ENCODE measurements around the gene HSD11B1L.
A peak's percentile ranks its signal among the peaks of the same experiment; 100 is the strongest.

HSD11B1L gene

GRCh38 chr19:5667751-5668271, 13.0 kb upstream of the HSD11B1L start:
- DNase-seq (ENCODE audit: low read depth): no peak

DNA sequence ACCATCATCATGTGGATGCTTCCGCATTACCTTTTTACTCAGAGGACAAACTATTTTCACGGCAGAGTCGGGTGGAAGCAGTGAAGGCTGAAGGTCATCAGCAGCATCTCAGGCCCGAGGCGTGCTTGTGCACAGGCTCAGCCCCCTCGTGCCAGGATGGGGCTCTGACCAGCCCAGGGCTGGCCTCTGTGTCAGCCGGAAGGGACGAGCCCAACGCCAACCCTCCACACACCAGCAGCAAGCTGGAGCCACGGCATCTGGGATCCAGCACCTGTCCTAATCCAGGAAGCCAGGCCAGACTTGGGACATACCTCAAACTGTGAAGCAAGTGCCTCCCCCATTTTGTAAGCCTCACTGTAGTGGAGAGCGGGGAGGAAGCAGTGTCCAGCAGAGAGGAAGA, 11.6 kb upstream of the HSD11B1L start:
- no peak for DNase-seq (ENCODE audit: low read depth)

- no peak for DNase-seq (ENCODE audit: low read depth)
Measured at GRCh38 chr19:5671600-5671999, 9.2 kb upstream of the HSD11B1L start.

GRCh38 chr19:5672708-5673459, 7.9 kb upstream of the HSD11B1L start:
- DNase-seq (ENCODE audit: low read depth): no peak

- DNase-seq (ENCODE audit: low read depth): no peak
Measured at GRCh38 chr19:5673752-5674151, 7.1 kb upstream of the HSD11B1L start.

- no peak for DNase-seq (ENCODE audit: low read depth)
Measured at GRCh38 chr19:5674714-5675113, 6.1 kb upstream of the HSD11B1L start.

DNA sequence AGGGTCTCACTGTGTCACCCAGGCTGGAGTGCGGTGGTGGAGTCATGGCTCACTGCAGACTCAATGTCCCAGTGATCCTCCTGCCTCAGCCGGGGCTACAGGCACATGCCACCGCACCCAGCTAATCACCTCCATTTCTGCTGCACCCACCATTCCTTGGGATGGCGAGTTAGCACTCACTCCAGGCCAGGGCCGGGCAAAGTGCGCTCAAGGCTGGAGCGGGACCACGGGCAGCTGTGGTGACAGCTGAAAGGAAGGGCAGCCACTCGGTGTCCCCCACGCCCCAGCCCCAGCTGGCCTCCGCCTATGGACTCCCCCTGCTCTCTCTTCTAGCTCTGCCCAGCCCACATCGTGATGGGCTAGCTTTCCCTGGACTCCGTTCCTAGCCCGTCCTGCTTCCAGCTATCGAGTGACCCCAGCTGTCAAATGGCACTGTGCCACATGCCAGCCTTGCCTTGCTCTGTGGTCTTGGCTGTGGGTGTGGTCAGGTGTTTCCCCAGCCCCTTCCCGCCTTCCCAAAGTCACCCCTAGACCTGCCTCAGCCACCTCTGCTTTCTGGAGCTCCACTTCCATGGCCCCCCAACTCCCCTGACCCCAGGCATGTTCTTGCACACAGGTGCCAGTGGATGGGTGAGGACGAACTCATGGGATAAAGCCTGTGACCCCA, 4.6 kb upstream of the HSD11B1L start:
- DNase-seq (ENCODE audit: low read depth): no peak

DNA sequence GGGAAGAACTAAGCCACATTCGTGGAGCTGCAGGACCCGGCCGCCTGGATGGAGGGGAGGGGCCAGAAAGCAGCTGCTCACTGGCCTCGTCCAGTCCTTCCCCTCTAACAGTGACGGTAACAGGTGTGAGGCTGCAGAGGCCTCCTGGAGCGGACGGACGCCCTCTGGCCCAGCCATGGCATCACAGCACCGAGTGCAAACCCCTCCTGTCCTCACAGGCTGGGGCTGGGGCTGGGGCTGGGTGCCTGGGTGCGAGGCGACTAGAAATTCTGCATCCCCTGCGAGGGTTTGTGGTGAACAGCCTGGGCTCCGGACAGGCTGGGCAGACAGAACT, 4.1 kb upstream of the HSD11B1L start:
- DNase-seq (ENCODE audit: low read depth): no peak

DNA sequence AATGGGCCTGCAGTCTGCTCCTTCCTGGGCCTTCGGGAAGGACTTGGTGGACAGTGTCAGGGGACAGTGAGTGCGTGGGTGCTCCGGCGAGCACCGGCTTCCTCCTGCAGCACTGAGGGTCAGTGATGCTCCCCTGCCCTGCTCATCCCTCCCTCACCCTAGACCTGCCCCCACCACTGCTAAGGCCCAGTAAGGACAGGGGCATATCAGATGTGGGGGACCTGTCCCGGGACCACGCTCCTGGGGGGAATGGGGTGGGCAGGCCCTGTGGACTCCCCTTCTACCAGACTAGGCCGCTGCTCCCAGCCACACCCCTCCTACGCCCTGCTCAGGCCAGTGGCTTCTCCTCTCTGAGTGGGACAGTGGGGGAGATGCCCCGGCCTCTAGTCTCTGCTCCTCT, 3.7 kb upstream of the HSD11B1L start:
- no peak for DNase-seq (ENCODE audit: low read depth)

DNA sequence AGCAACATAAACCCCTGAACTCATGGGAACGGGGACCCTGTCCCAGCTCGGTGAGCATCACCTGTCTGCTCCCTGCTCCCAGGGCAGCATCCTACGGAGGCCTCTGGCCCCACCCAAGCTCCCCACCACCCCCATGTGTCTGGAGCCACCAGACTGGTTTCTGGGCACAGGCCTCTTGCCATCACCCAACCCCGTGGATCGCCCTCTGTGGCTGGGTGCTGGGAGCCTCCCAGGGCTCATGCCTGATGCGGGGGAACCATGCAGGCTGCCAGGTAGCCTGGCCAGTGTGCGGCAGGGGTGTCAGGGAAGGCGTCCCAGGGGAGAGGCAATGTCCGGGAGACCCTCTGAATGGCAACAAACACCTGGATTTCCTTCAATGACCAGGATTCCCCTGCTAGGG, 3.2 kb upstream of the HSD11B1L start:
- DNase-seq (ENCODE audit: low read depth): no peak

- DNase-seq (ENCODE audit: low read depth): no peak
Measured at GRCh38 chr19:5678071-5678718, 2.6 kb upstream of the HSD11B1L start.

GRCh38 chr19:5679289-5680083, 1.3 kb upstream of the HSD11B1L start:
- DNase-seq (ENCODE audit: low read depth): no peak

DNA sequence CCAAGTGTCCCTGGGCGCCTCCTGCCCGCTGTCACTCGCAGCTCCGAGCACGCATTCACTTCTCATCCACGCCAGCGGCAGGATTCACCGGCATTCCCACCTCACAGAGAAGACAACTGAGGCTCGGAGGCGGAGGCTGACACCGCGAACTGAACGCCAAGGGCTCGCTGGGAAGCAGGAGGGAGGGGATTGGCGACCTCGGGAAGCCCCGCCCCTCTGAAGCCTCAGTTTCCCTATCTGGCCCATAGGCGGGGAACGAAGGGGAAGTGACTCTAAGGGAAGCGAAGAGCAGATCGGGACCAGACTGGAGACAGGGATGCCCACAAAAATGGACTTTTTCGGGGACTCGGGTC, 767 bp upstream of the HSD11B1L start:
- no peak for DNase-seq (ENCODE audit: low read depth)

GRCh38 chr19:5681391-5682106, 722 bp downstream of the HSD11B1L start:
- DNase-seq (ENCODE audit: low read depth): no peak

DNA sequence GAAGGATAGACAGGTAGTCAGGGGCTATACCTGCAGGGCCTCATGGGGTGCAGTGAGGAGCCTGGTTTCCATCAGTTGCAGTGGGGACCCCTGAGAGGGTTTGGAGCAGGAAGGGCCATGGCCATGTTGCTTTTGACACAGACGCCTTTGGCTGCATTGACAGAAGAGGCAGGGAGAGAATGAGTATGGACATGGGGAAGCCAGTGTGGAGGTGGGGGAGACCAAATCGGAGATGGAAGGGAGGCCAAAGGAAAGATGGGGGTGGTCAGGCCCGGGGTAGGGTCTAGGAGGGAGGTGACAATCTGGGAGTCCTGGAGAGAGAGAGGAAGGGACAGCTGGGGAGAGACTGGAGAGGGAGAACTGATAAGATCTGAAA, 1.3 kb downstream of the HSD11B1L start:
- DNase-seq (ENCODE audit: low read depth): no peak

DNA sequence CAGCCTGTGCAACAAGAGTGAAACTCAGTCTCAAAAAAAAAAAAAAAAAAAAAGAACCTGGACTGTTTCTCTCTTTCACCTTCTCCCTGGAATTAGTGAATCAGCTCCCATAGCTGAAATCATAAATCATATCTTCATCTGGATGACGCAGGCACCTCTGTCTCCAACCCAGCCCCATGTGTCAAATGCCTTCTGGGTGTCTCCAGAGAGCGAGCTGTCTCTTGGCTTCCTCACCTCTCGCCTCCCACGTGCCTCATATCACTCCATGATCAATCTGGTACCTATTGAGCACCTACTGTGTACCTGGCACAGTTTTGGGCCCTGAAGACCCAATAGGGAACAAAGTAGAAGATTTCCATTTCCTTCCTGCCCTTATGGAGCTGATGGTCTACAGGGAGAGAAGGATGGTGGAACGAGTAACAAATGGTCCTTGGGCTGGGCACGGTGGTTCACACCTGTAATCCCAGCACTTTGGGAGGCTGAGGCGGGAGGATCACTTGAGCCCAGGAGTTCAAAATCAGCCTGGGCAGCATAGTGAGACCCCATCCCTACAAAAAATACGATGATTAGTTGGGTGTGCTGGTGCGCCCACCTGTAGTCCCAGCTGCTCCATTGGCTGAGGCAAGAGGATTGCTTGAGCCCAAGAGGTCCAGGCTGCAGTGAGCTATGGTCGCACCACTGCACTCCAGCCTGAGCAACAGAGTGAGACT, 2.5 kb downstream of the HSD11B1L start:
- no peak for DNase-seq (ENCODE audit: low read depth)

GRCh38 chr19:5684694-5685430, 4.0 kb downstream of the HSD11B1L start:
- no peak for DNase-seq (ENCODE audit: low read depth)

GRCh38 chr19:5686326-5686646, 5.5 kb downstream of the HSD11B1L start:
- no peak for DNase-seq (ENCODE audit: low read depth)

DNA sequence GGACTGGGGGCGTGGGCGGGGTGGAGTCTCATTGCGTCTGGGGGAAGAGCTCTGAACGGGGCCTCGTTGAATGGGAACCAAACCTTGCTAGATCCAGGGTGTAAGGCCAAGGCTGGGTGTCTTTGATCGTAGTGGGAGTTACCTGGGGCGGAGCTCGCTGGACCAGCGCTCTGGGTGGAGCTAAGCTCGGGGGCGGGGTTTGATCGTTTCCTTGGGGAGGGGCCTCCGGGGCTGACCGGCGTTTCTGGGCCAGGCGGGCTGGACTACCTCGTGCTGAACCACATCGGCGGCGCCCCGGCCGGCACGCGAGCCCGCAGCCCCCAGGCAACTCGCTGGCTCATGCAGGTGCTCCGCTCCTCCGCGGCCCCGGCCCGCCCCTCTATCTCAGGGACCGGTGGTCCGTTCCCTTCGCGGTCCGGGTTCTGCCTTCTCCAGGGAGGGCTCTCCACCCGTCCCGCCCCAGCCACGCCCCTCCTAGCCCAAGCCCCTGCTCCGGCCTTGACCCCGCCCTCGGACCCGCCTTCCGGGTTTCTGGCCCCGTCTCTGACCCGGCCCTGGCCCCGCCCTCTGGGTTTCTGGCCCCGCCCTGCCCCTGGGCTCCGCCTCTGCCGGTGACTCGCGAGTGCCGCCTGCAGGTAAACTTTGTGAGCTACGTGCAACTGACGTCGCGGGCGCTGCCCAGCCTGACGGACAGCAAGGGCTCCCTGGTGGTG, 6.0 kb downstream of the HSD11B1L start:
- DNase-seq (ENCODE audit: low read depth): peak; percentile 100

Measured in stimulated activated CD8-positive, alpha-beta memory T cell treated with anti-CD3 and anti-CD28 coated beads, Interleukin-7, amount 100 ng/mL, for 24 hours (primary cell).